ENCODE measurements around the gene ST3GAL3. TPM values are rescaled to one million over a fixed set of nuclear protein-coding genes. Genes with fewer than 3 reads are reported as not detected.

The ST3GAL3 gene
- total RNA-seq, 2 donors from 2014 or later = 15.5 to 20.6 TPM

DNA sequence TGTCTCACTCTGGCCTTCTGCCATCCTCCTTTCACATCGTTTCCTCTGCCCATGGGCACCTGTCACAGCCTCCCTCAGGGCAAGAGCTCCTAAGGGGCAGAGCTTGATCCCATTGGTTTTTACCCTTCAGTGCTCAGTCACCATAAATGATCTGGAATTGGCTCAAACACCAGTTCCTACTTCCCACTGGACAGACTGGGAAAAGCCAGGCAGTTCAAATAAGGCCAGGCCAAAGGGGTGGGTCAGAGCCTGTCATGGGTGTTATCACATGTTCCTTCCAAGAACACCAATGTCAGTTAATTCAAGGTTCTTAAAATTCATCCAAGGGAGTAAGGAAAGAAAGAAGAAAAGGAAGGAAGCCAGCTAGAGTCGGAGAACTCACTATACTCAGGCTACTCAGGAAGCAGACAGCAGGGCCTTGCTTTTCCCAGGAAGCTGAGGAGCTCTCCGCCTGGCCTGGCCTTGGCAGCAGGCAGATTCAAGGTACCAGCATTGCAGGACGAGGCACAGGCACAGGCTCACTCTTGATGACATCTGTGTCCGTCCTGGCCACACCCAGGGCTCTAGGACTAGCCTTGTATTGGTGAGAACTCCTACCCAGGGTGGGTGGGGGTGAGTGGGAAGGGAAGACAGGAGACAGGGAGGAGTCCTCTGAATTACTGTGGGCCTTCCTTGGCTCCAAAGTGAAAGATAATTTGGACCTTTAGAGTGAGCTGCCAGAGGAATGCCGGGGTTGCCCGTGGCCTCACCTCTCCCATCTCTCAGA, 194.0 kb downstream of the ST3GAL3 start:
- Histone ChIP-seq H3K36me3 (peaks cover 13% of the 10 kb centered on the region), H3K27ac (no peak overlapping the region), H3K9me3 (no peaks in the 10 kb centered on the region), H3K4me3 (no peak overlapping the region), H3K27me3 (no peaks in the 10 kb centered on the region), H3K4me1 (no peaks in the 10 kb centered on the region)
- TF ChIP-seq, protein P1, sequence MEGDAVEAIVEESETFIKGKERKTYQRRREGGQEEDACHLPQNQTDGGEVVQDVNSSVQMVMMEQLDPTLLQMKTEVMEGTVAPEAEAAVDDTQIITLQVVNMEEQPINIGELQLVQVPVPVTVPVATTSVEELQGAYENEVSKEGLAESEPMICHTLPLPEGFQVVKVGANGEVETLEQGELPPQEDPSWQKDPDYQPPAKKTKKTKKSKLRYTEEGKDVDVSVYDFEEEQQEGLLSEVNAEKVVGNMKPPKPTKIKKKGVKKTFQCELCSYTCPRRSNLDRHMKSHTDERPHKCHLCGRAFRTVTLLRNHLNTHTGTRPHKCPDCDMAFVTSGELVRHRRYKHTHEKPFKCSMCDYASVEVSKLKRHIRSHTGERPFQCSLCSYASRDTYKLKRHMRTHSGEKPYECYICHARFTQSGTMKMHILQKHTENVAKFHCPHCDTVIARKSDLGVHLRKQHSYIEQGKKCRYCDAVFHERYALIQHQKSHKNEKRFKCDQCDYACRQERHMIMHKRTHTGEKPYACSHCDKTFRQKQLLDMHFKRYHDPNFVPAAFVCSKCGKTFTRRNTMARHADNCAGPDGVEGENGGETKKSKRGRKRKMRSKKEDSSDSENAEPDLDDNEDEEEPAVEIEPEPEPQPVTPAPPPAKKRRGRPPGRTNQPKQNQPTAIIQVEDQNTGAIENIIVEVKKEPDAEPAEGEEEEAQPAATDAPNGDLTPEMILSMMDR (IDR thresholded peaks at IDR 0.05) = no peak
- no peak for DNase-seq (ENCODE audit: low spot score)

DNA sequence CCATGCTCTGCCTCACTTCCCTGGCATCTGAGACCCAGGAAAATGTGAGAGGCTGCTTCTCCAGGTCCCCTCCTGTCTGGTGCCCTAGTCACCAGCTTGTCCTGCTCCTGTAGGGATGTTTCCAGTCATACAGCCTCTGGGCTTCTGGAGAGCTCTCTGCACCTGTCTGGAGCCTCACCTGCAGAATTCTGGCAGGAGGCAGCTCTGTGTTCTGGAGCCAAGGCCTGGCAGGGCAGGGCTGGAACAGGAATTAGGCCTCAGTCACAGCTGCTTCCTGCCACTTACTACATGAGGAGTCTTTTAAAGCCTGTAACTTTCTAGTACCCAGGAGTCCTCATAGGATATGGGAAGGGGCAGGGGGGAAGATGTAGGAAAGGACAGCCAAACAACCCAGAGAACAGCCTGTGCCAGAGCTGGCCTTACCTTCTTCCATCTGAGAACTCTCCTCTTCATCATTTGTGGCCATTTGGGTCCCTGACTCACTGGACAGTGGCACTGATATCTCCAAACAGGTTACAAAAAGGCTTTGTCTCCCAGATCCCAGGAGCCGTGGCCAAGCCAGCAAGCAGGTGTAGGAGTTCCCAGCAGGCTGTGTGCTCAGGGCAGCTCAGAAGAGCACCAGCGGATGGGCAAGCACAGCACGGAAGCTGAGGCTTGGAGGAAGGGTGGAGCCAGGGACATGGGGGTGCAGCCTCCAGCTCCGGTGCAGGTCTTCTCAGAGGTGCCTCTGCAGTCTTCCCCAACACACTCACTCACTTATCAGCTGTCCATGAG, 194.9 kb downstream of the ST3GAL3 start:
- no peak for DNase-seq (ENCODE audit: low spot score)
- no peaks in the 10 kb centered on the region for H3K4me1 ChIP-seq

DNA sequence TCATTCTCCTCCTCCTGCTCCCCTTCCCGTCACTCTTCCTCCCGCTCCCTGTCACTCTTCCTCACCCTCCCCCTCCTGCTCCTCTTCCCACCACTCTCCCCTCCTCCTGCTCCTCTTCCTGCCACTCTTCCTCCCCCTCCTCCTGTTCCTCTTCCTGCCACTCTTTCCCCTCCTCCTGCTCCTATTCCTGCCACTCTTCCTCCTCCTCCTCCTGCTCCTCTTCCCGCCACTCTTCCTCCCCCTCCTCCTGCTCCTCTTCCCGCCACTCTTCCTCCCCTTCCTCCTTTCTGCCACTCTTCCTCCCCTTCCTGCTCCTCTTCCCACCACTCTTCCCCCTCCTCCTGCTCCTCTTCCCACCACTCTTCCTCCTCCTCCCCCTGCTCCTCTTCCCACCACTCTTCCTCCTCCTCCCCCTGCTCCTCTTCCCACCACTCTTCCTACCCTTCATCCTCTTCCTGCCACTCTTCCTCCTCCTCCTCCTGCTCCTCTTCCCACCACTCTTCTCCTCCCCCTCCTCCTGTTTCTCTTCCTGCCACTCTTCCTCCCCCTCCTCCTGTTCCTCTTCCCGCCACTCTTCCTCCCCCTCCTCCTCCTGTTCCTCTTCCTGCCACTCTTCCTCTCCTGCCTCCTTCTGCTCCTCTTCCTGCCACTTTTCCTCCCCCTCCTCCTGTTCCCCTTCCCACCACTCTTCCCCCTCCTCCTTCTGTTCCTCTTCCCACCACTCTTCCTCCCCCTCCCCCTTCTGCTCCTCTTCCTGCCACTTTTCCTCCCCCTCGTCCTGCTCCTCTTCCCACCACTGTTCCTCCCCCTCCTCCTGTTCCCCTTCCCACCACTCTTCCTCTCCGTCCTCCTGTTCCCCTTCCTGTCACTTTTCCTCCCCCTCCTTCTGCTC, 197.6 kb downstream of the ST3GAL3 start:
- Histone ChIP-seq H3K27ac (no peak overlapping the region), H3K9me3 (no peaks in the 10 kb centered on the region), H3K27me3 (no peaks in the 10 kb centered on the region), H3K4me3 (no peak overlapping the region), H3K36me3 (peaks cover 3% of the 10 kb centered on the region), H3K4me1 (no peaks in the 10 kb centered on the region)
- TF ChIP-seq, protein P1 (IDR thresholded peaks at IDR 0.05) = no peak
- no peak for DNase-seq (ENCODE audit: low spot score)

More for the DNA sequence above, 194.9 kb downstream of the ST3GAL3 start:
- no peaks in the 10 kb centered on the region for H3K27me3 ChIP-seq
- H3K36me3 ChIP-seq = peaks cover 12% of the 10 kb centered on the region
- H3K27ac ChIP-seq = no peak overlapping the region
- no peaks in the 10 kb centered on the region for H3K9me3 ChIP-seq
- TF ChIP-seq, protein P1 (IDR thresholded peaks at IDR 0.05) = no peak
- no peak overlapping the region for H3K4me3 ChIP-seq

DNA sequence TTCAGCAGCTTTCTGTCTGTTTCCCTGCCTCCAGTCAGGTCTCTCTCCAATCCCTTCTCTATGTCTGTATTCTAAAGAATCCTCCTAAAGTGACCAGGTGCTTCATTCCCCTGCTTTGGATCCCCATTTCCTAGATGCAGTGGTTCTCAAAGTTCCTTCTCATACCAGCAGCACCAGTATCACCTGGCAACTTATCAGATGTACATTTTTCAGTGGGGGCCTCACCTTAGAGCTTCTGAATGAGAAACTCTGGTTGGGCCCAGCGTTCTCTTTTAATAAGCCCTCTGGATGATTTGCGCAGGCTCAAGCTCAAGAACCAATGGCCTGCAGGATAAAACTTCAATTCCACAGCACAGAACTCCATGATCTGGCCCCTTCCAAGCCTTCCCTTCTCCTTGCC, 200.9 kb downstream of the ST3GAL3 start:
- no peak for DNase-seq (ENCODE audit: low spot score)
- no peaks in the 10 kb centered on the region for H3K27me3 ChIP-seq
- TF ChIP-seq, protein P1 (IDR thresholded peaks at IDR 0.05) = no peak
- H3K9me3 ChIP-seq = no peaks in the 10 kb centered on the region
- no peaks in the 10 kb centered on the region for H3K36me3 ChIP-seq
- H3K27ac ChIP-seq = no peak overlapping the region
- no peaks in the 10 kb centered on the region for H3K4me1 ChIP-seq
- H3K4me3 ChIP-seq = no peak overlapping the region

DNA sequence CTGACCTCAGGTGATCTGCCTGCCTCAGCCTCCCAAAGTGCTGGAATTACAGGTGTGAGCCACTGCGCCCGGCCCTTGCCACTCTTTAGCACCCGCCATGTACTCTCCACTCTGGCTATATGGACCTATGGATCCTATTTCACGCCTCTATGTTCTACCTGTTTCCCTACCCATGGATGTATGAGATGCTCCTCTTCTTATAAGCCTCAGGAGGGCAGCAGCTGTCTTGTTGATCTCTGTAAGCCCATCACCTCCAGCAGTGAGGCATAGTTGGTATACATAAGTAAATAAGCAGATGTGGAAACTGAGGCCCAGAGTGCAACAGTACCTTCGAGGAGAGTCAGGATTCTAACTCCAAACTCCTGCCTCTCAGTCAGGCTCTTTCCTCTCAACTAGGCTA, 201.5 kb downstream of the ST3GAL3 start:
- Histone ChIP-seq H3K27me3 (no peaks in the 10 kb centered on the region), H3K36me3 (no peaks in the 10 kb centered on the region), H3K27ac (no peak overlapping the region), H3K9me3 (no peaks in the 10 kb centered on the region), H3K4me3 (no peak overlapping the region), H3K4me1 (no peaks in the 10 kb centered on the region)
- TF ChIP-seq, protein P1 (IDR thresholded peaks at IDR 0.05) = no peak
- DNase-seq (ENCODE audit: low spot score) = no peak

Measured in right atrium auricular region (tissue), 2 donors.